ENCODE data around the gene IL20RA. TPM values are rescaled to one million over a fixed set of nuclear protein-coding genes. Genes with fewer than 3 reads are reported as not detected.

The IL20RA gene
- polyA plus RNA-seq, 4 donors: 0.81 to 3.0 (median 1.4) TPM

- Histone ChIP-seq H3K4me3 (ENCODE audit: low read depth in 1 of 3, low read length in 3 of 3) (no peak overlapping the region), H3K27me3 (ENCODE audit: control insufficient read depth in 3 of 3, insufficient read depth in 3 of 3, low read length in 3 of 3) (no peaks in the 10 kb centered on the region), H3K27ac (ENCODE audit: low read depth in 1 of 3, low read length in 2 of 3) (no peak overlapping the region), H3K9me3 (ENCODE audit: control insufficient read depth in 2 of 2, insufficient read depth in 1 of 2, low read depth in 1 of 2, low read length in 1 of 2) (no peaks in the 10 kb centered on the region), H3K36me3 (ENCODE audit: control insufficient read depth in 3 of 3, insufficient read depth in 2 of 3, low read depth in 1 of 3, low read length in 3 of 3) (no peaks in the 10 kb centered on the region), H3K4me1 (ENCODE audit: control insufficient read depth in 3 of 3, insufficient read depth in 2 of 3, low read depth in 1 of 3, low read length in 2 of 3) (no peaks in the 10 kb centered on the region)
- WGBS, 3 donors: 89 to 93% (median 92%) methylated on average over 3 of the region's 3 CpGs
- DNase-seq (no peak), FAIRE-seq (no peak)
Measured at GRCh38 chr6:137056121-137056880, 11.5 kb upstream of the IL20RA start.

- peaks cover 0 to 3% (median 0%) of the 10 kb centered on the region in 3 donors for H3K27me3 ChIP-seq (ENCODE audit: control insufficient read depth in 3 of 3, insufficient read depth in 3 of 3, low read length in 3 of 3)
- H3K4me1 ChIP-seq (ENCODE audit: control insufficient read depth in 3 of 3, insufficient read depth in 2 of 3, low read depth in 1 of 3, low read length in 2 of 3): no peaks in the 10 kb centered on the region
- DNase-seq (peak in 1 of 2 donors; percentile 28), FAIRE-seq (no peak)
- no peak overlapping the region for H3K4me3 ChIP-seq (ENCODE audit: low read depth in 1 of 3, low read length in 3 of 3)
- no peaks in the 10 kb centered on the region for H3K36me3 ChIP-seq (ENCODE audit: control insufficient read depth in 3 of 3, insufficient read depth in 2 of 3, low read depth in 1 of 3, low read length in 3 of 3)
- WGBS, 3 donors: 36 to 62% (median 47%) methylated on average over 3 of the region's 3 CpGs
- no peak overlapping the region for H3K27ac ChIP-seq (ENCODE audit: low read depth in 1 of 3, low read length in 2 of 3)
- no peaks in the 10 kb centered on the region for H3K9me3 ChIP-seq (ENCODE audit: control insufficient read depth in 2 of 2, insufficient read depth in 1 of 2, low read depth in 1 of 2, low read length in 1 of 2)
Measured at GRCh38 chr6:137051790-137052472, 7.2 kb upstream of the IL20RA start.

GRCh38 chr6:137049095-137049494 is 4.3 kb upstream of the IL20RA start:
- Histone ChIP-seq H3K4me3 (ENCODE audit: low read depth in 1 of 3, low read length in 3 of 3) (no peak overlapping the region), H3K27me3 (ENCODE audit: control insufficient read depth in 3 of 3, insufficient read depth in 3 of 3, low read length in 3 of 3) (peaks cover 0 to 13% (median 0%) of the 10 kb centered on the region in 3 donors), H3K27ac (ENCODE audit: low read depth in 1 of 3, low read length in 2 of 3) (no peak overlapping the region), H3K4me1 (ENCODE audit: control insufficient read depth in 3 of 3, insufficient read depth in 2 of 3, low read depth in 1 of 3, low read length in 2 of 3) (no peaks in the 10 kb centered on the region), H3K36me3 (ENCODE audit: control insufficient read depth in 3 of 3, insufficient read depth in 2 of 3, low read depth in 1 of 3, low read length in 3 of 3) (no peaks in the 10 kb centered on the region), H3K9me3 (ENCODE audit: control insufficient read depth in 2 of 2, insufficient read depth in 1 of 2, low read depth in 1 of 2, low read length in 1 of 2) (no peaks in the 10 kb centered on the region)
- FAIRE-seq (no peak), DNase-seq (peak in 1 of 2 donors; percentile 27)
- WGBS, 3 donors: 26 to 43% (median 31%) methylated on average over 2 of the region's 2 CpGs

GRCh38 chr6:137046871-137047412 is 2.2 kb upstream of the IL20RA start:
- H3K9me3 ChIP-seq (ENCODE audit: control insufficient read depth in 2 of 2, insufficient read depth in 1 of 2, low read depth in 1 of 2, low read length in 1 of 2): no peaks in the 10 kb centered on the region
- H3K27ac ChIP-seq (ENCODE audit: low read depth in 1 of 3, low read length in 2 of 3): no peak overlapping the region
- H3K36me3 ChIP-seq (ENCODE audit: control insufficient read depth in 3 of 3, insufficient read depth in 2 of 3, low read depth in 1 of 3, low read length in 3 of 3): no peaks in the 10 kb centered on the region
- DNase-seq (no peak), FAIRE-seq (no peak)
- peaks cover 0 to 19% (median 10%) of the 10 kb centered on the region in 3 donors for H3K27me3 ChIP-seq (ENCODE audit: control insufficient read depth in 3 of 3, insufficient read depth in 3 of 3, low read length in 3 of 3)
- 83 to 95% (median 87%) methylated on average over 5 of the region's 5 CpGs for WGBS, 3 donors
- no peak overlapping the region for H3K4me3 ChIP-seq (ENCODE audit: low read depth in 1 of 3, low read length in 3 of 3)
- H3K4me1 ChIP-seq (ENCODE audit: control insufficient read depth in 3 of 3, insufficient read depth in 2 of 3, low read depth in 1 of 3, low read length in 2 of 3): peaks cover 0 to 3% (median 0%) of the 10 kb centered on the region in 3 donors

GRCh38 chr6:137045222-137045789 is 541 bp upstream of the IL20RA start:
- H3K27me3 ChIP-seq (ENCODE audit: control insufficient read depth in 3 of 3, insufficient read depth in 3 of 3, low read length in 3 of 3): peaks cover 0 to 21% (median 10%) of the 10 kb centered on the region in 3 donors
- H3K4me3 ChIP-seq (ENCODE audit: low read depth in 1 of 3, low read length in 3 of 3): peak overlapping the region in 1 of 3 donors; percentile 64
- no peaks in the 10 kb centered on the region for H3K36me3 ChIP-seq (ENCODE audit: control insufficient read depth in 3 of 3, insufficient read depth in 2 of 3, low read depth in 1 of 3, low read length in 3 of 3)
- WGBS, 3 donors: 56 to 93% (median 82%) methylated on average over 7 of the region's 7 CpGs
- no peak overlapping the region for H3K27ac ChIP-seq (ENCODE audit: low read depth in 1 of 3, low read length in 2 of 3)
- no peak for DNase-seq
- H3K9me3 ChIP-seq (ENCODE audit: control insufficient read depth in 2 of 2, insufficient read depth in 1 of 2, low read depth in 1 of 2, low read length in 1 of 2): peaks cover 0 to under 1% of the 10 kb centered on the region in 2 donors
- FAIRE-seq: no peak
- peaks cover 0 to 3% (median 0%) of the 10 kb centered on the region in 3 donors for H3K4me1 ChIP-seq (ENCODE audit: control insufficient read depth in 3 of 3, insufficient read depth in 2 of 3, low read depth in 1 of 3, low read length in 2 of 3)

- DNase-seq: peak in 1 of 2 donors; percentile 27
- Histone ChIP-seq H3K9me3 (ENCODE audit: control insufficient read depth in 2 of 2, insufficient read depth in 1 of 2, low read depth in 1 of 2, low read length in 1 of 2) (peaks cover 0 to 3% of the 10 kb centered on the region in 2 donors), H3K27ac (ENCODE audit: low read depth in 1 of 3, low read length in 2 of 3) (peak overlapping the region; percentile 8 to 39 (median 34)), H3K36me3 (ENCODE audit: control insufficient read depth in 3 of 3, insufficient read depth in 2 of 3, low read depth in 1 of 3, low read length in 3 of 3) (no peaks in the 10 kb centered on the region), H3K4me3 (ENCODE audit: low read depth in 1 of 3, low read length in 3 of 3) (peak overlapping the region; percentile 64 to 93 (median 67)), H3K27me3 (ENCODE audit: control insufficient read depth in 3 of 3, insufficient read depth in 3 of 3, low read length in 3 of 3) (peaks cover 0 to 21% (median 10%) of the 10 kb centered on the region in 3 donors), H3K4me1 (ENCODE audit: control insufficient read depth in 3 of 3, insufficient read depth in 2 of 3, low read depth in 1 of 3, low read length in 2 of 3) (peaks cover 0 to 3% (median 0%) of the 10 kb centered on the region in 3 donors)
- no peak for FAIRE-seq
- WGBS, 3 donors: 1 to 5% (median 5%) methylated on average over 38 to 42 of the region's 42 CpGs
Measured at GRCh38 chr6:137043710-137044365, 927 bp downstream of the IL20RA start.

GRCh38 chr6:137040393-137040792 is 4.4 kb downstream of the IL20RA start:
- Histone ChIP-seq H3K27me3 (ENCODE audit: control insufficient read depth in 3 of 3, insufficient read depth in 3 of 3, low read length in 3 of 3) (peaks cover 0 to 17% (median 10%) of the 10 kb centered on the region in 3 donors), H3K4me3 (ENCODE audit: low read depth in 1 of 3, low read length in 3 of 3) (no peak overlapping the region), H3K4me1 (ENCODE audit: control insufficient read depth in 3 of 3, insufficient read depth in 2 of 3, low read depth in 1 of 3, low read length in 2 of 3) (peaks cover 0 to 7% (median 1%) of the 10 kb centered on the region in 3 donors), H3K9me3 (ENCODE audit: control insufficient read depth in 2 of 2, insufficient read depth in 1 of 2, low read depth in 1 of 2, low read length in 1 of 2) (peaks cover 0 to 3% of the 10 kb centered on the region in 2 donors), H3K36me3 (ENCODE audit: control insufficient read depth in 3 of 3, insufficient read depth in 2 of 3, low read depth in 1 of 3, low read length in 3 of 3) (no peaks in the 10 kb centered on the region), H3K27ac (ENCODE audit: low read depth in 1 of 3, low read length in 2 of 3) (no peak overlapping the region)
- no peak for DNase-seq
- FAIRE-seq: no peak

- DNase-seq (no peak), FAIRE-seq (no peak)
- H3K9me3 ChIP-seq (ENCODE audit: control insufficient read depth in 2 of 2, insufficient read depth in 1 of 2, low read depth in 1 of 2, low read length in 1 of 2): peaks cover 0 to 3% of the 10 kb centered on the region in 2 donors
- H3K4me3 ChIP-seq (ENCODE audit: low read depth in 1 of 3, low read length in 3 of 3): no peak overlapping the region
- no peaks in the 10 kb centered on the region for H3K36me3 ChIP-seq (ENCODE audit: control insufficient read depth in 3 of 3, insufficient read depth in 2 of 3, low read depth in 1 of 3, low read length in 3 of 3)
- 81 to 84% (median 81%) methylated on average over 4 of the region's 4 CpGs for WGBS, 3 donors
- peaks cover 0 to 10% (median 8%) of the 10 kb centered on the region in 3 donors for H3K27me3 ChIP-seq (ENCODE audit: control insufficient read depth in 3 of 3, insufficient read depth in 3 of 3, low read length in 3 of 3)
- peaks cover 0 to 7% (median 1%) of the 10 kb centered on the region in 3 donors for H3K4me1 ChIP-seq (ENCODE audit: control insufficient read depth in 3 of 3, insufficient read depth in 2 of 3, low read depth in 1 of 3, low read length in 2 of 3)
- H3K27ac ChIP-seq (ENCODE audit: low read depth in 1 of 3, low read length in 2 of 3): no peak overlapping the region
Measured at GRCh38 chr6:137039010-137039409, 5.8 kb downstream of the IL20RA start.
